ENCODE measurements around the gene CNNM2.

CNNM2 gene

DNA sequence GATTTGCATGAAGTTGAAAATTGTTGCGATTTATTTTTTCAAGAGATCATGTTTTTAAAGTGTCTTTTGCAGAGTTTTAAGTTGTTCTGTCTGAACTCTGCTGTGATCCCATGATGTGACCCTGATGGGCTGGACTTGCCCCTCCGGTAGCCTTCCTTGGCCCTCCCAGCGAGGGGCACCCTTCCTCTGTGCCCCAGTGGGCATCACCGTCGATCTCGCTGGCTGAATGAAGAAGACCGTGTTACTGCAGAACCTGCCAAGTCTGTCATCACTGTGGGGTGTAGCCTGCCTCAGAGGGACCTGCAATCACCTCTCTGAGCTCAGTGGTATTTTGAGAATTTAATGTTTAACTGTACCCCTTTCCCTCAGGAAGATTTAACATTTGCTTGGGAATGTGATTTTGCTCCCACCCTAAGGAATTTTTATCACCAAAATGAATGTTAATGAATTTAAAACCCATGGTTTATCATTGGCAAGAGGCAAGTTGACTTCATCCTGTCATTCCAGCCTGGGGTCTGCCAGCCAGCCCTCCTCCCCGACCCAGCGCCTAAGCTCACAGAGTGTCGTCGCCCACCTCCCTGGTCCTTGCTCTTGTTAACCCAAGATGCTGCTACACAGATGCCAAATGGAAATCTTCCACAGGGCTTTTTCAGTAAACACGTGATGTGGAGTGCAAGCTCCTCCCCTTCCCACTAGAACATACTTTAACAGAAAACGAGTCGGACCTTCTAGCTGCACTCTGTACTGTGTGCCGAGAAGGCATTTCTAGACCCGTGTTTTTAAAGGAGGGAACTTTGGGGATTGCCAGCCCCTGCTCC lies 159.6 kb downstream of the CNNM2 start:
- DNase-seq: no peak

- DNase-seq: no peak
Observed at GRCh38 chr10:103078309-103078615, 160.2 kb downstream of the CNNM2 start.

DNA sequence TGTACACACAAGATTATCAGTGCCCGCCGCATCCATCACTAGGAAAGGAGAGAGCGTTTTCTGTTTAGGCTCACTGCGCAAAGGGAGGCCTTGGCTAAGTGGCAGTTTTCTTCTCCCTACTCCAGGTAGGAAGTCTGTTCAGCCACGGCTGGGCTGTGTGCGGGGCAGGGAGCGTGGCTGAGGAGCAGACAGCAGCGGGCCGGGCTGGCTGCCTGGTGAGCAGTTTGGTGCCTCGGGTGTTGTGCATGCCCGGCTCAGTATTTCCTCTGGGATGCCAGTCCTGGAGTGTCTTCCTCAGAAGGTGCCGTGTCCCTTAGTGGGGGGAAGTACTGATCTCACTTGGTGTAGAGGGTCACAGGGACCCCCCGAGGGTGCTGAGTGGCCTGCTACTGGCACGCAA lies 160.6 kb downstream of the CNNM2 start:
- no peak for DNase-seq

GRCh38 chr10:103079100-103079499 lies 161.0 kb downstream of the CNNM2 start:
- no peak for DNase-seq

GRCh38 chr10:103079946-103080345 lies 161.9 kb downstream of the CNNM2 start:
- DNase-seq: no peak

- no peak for DNase-seq
Observed at GRCh38 chr10:103080891-103081581, 162.9 kb downstream of the CNNM2 start.

DNA sequence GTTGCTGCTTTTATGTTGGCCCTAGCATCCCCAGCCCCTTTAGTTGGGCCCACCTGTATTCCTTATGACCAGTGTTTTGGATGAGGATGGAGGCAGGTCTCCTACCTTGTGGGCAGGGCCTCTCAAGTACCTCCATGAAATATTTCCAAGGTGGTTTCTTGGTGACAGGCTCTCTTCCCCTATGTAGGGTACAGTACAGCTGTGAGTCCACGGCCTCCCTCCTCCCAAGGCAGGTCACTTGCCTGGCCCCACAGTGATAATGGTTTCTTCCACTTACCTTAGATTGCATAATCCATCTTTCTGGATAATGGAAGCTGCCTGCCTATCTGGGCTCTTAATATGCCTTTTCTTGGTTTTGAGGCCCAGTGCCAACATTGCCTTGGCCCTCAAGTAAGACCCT lies 164.6 kb downstream of the CNNM2 start:
- DNase-seq: no peak

GRCh38 chr10:103083266-103083976 lies 165.3 kb downstream of the CNNM2 start:
- no peak for DNase-seq

GRCh38 chr10:103083977-103084320 lies 165.9 kb downstream of the CNNM2 start:
- no peak for DNase-seq

DNA sequence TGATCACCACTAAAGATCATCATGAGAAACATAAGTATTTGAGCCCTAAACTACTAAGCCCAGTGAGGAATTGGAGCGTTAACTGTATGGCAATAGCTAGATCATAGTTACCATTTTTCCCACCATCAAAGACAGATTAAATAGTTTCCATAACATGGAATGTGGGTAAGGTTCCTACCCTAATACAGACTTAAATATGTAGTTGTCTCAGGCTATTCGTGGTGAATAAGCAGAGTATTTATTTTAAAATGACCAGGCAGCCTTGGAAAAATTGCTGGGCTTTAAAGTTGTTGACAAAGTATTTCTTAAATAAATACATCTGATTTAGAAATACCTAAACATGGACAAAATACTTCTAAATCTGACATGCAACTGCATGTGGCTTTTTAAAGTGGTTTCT lies 168.2 kb downstream of the CNNM2 start:
- DNase-seq: no peak

- no peak for DNase-seq
Observed at GRCh38 chr10:103086799-103087198, 168.7 kb downstream of the CNNM2 start.

DNA sequence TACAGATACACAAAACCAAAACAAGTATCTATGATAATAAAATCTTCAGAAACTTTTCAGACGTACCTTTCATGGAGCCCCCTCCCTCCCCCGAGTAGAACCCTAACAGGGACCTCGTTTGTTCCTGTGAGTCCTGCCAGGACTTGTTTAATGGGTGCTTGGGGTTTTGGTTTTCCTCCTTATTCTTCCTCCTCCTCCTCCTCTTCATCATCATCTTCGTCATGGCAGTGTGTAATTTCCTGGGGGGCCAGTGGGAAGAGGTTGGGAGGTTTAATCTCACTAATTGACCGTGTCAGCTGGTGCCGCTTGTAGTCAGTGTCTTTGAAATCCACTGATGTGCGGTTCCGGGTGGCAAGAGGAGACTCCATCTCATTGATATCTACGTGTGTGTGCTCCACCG lies 171.4 kb downstream of the CNNM2 start:
- no peak for DNase-seq

DNA sequence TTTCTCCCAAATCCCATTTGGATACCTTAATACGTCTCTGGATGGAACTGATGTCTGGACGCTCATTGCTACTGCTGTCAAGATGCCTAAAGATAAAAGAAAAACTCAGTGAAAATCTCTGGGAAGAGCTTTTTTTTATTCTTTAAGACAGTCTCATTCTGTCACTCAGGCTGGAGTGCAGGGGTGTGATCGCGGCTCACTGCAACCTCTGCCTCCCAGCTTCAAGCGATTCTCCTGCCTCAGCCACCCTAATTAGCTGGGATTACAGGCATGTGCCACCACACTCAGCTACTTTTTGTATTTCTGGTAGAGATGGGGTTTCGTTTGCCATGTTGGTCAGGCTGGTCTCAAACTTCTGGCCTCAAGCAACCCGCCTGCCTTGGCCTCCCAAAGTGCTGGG lies 172.8 kb downstream of the CNNM2 start:
- DNase-seq: no peak

DNA sequence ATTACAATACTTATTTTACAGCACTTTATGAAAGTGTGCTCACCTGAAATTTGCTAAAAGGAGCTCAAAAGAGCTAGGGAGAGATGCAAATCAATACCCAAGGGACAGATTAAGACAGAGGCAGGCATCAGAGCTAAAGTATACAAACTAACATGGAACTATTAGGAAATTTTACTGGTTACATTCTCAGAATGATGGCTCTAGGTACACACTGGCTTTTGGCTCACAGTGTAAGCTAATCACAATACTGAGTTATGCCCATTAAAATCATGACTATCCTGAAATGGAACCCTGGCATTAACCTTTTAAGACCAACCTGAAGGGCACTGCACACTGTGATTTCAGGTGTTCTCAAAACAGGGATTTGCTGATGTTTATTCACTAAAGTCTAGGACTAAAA lies 176.9 kb downstream of the CNNM2 start:
- no peak for DNase-seq

DNA sequence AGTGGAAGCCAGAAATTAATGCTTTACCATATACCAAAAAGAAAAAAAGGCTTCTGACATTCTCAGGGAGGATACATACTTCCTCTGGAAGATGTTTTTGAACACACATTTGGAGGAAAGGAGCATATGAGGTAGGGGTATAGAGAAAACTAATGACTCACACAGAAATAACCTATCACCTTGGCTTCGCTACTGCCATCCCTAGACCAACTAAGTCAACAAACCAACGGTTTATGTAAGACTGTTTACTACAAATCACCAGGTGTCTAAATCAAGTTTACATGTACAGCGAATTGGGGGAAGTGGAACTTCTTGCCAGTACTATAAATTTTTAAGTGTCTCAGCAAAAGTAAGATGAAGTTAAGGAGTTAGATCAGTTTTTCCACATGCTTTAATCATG lies 178.0 kb downstream of the CNNM2 start:
- DNase-seq: no peak

DNA sequence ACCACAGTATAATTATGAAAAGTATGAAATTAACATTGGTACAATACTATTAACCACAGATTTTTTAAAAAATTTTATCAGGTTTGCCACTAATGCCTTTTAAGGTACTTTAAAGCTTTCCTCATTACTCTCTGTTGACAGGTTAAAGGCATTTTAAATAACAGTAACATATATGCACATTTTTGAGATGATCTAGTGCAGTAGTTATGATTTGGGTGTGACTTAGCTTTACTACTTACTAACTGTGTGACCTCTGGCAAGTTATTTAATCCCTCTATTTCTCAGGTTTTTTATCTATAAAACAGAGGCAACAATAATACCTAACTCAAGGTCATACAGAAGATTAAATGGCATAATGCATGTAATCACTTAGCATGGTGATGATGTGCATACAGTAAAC lies 180.1 kb downstream of the CNNM2 start:
- DNase-seq: no peak

DNA sequence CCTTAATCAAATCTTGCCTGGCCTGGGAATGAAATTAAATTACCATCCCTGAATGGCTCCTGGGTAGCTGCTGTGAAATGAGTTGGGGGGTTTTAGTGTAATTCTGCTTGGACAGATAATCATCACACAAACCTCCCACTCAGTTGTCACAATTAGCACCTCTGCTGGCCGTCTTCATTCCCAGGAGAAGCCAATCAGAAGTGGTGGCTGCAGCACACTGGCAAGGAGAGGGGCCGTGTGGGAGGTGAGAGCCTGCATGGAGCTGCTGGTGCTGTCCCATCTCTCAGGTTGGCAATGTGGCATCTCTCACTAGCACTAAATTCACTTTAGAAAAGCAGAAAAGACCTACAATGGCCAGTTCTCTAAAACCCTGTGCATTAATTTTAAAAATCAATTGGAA lies 182.5 kb downstream of the CNNM2 start:
- no peak for DNase-seq

DNA sequence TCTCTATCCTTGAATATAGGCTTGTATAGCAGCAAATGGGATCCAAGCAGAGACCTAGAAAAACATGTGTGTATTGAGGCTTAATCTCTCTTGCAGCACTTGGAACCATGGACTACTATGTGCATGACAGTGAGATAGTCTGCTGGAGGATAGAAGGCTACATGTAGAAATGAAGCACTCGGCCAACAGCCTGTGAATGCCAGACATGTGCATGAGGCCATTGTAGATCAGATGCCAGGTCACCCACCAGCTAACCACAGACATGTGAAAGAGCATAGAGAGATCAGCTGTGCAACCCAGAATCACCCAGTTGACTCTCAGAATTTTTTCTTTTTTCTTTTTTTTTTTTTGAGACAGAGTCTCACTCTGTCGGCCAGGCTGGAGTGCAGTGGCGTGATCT lies 184.1 kb downstream of the CNNM2 start:
- no peak for DNase-seq

DNA sequence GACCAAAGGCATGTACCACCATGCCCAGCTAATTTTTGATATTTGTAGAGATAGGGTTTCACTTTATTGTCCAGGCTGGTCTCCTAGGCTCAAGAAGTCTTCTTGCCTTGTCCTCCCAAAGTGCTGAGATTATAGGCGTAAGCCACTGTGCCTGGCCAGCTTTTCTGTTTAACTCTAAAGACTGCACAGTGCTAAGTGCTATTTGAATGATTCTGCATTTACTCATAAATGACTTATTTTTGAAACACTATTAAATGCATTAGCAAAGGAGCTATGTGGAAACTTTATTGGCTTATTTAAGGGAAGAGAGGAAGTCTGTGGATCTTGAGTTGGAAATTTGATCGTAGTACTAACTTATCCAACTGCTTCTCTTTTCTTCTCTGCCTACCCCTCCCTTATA lies 185.9 kb downstream of the CNNM2 start:
- DNase-seq: no peak

GRCh38 chr10:103104721-103105120 lies 186.6 kb downstream of the CNNM2 start:
- no peak for DNase-seq

DNA sequence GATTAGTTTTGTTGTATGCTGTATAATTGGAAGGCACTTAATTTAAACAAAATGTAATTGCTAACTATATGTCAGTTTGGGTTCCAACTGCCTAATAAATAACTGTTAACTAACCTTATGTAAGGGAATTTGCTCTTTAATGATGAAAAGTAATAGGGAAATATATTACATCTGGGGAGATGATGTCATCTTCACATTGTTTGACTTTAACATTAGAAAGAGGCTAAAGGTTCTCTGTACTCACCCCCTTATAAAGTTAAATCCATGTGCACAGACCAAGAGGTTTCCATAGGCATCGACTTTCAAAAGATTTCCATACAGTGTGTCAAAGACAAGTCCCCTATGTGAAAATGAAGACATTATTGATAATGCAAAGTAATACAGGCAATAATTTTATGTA lies 187.4 kb downstream of the CNNM2 start:
- no peak for DNase-seq

DNA sequence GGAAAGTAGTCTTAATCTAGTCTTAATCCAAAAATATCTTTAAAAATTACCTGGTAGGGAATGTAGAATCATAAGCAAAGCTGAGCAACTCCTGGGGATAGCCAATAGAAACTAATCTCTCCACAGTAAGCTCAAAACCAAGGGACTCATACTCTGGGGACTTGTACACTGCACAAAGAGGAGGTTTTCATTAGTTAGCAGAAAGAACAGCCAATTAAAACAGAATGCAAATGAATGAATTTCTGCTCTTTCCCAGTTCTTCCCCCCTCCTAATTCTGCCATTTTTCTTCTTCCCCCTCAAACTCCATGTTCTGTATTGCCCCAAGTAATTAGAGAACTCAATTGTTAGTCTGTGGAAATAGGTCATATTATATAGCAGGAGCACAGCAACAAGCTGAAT lies 188.4 kb downstream of the CNNM2 start:
- DNase-seq: no peak

DNA sequence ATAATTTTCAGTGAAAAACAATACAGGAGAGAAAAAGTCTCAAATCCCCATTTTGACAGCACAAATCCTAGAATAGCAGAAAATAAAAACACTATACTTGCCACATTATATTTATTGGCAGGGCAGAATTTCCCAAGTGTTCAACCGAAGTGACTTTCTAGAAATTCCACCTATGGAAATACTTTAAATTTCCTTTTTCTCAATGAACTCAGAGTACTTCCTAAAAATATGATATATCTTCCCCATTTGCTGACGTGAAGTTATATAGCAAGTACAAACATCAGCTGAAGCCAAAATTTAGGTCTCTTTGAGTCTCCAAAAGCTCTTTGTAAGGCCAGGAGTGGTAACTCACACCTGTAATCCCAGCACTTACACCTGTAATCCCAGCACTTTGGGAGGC lies 191.7 kb downstream of the CNNM2 start:
- DNase-seq: no peak

- no peak for DNase-seq
Observed at GRCh38 chr10:103110407-103110806, 192.3 kb downstream of the CNNM2 start.

Data from NCI-H526 treated with DMSO at 0.1 percent for 48 hours (cell line).